NT2/D1 (cell line): ENCODE results near the gene FAM120C.

ENCODE experiments used
- SUZ12 ChIP-seq: IDR thresholded peaks from 2 replicates; pipeline ENCODE4 v1.6.1; 2011; ENCODE audit not compliant: insufficient read length, insufficient read depth; ENCODE audit errors: extremely low read depth
- YY1 ChIP-seq: IDR thresholded peaks from 2 replicates; pipeline ENCODE4 v1.6.1; 2011; ENCODE audit not compliant: insufficient read length, insufficient read depth
- ZNF274 ChIP-seq: IDR thresholded peaks from 2 replicates; pipeline ENCODE4 v1.6.1; 2011; ENCODE audit warnings: mild to moderate bottlenecking, low read depth, low read length

DNA sequence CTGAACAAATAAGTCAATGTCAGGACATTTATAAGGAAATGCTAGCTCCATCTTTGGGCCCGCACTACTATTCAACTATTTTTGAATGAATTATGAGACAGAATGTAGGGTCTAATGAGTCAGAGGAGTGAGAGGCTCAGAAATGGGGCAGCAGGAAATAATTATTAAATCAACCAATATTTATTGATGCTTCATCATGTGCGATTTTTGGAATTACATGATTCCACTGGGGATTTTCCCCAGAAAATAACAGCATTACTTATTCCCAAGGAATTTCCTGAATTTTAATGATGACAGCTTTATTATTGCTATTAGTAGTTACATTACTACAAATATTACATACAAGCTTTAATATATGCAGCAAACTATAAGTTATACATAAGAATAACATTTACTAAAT, 89.5 kb downstream of the FAM120C start:
- TF ChIP-seq YY1: no peak
- TF ChIP-seq ZNF274: no peak
- no peak for TF ChIP-seq SUZ12
